HG03565 (cell line): Measurements from ENCODE around the gene CD79A.
"Not testable (repeated sequence)": the region's sequence is repeated elsewhere in the genome, so short reads cannot be mapped to it uniquely, and the experiment has no call there.

Experiments
- ATAC-seq: cut with Tn5 transposase; IDR thresholded peaks from one replicate; pipeline ENCODE4 v1.9.1; 2021; ENCODE audit warnings: mild to moderate bottlenecking, moderate library complexity; ENCODE audit not compliant: unreplicated experiment

CD79A gene

GRCh38 chr19:41862445-41862986 is 14.6 kb upstream of the CD79A start:
- ATAC-seq, result no peak

GRCh38 chr19:41863209-41863931 is 13.7 kb upstream of the CD79A start:
- no peak for ATAC-seq

GRCh38 chr19:41864374-41864773 is 12.7 kb upstream of the CD79A start:
- no peak for ATAC-seq

GRCh38 chr19:41866284-41866683 is 10.8 kb upstream of the CD79A start:
- no peak for ATAC-seq

DNA sequence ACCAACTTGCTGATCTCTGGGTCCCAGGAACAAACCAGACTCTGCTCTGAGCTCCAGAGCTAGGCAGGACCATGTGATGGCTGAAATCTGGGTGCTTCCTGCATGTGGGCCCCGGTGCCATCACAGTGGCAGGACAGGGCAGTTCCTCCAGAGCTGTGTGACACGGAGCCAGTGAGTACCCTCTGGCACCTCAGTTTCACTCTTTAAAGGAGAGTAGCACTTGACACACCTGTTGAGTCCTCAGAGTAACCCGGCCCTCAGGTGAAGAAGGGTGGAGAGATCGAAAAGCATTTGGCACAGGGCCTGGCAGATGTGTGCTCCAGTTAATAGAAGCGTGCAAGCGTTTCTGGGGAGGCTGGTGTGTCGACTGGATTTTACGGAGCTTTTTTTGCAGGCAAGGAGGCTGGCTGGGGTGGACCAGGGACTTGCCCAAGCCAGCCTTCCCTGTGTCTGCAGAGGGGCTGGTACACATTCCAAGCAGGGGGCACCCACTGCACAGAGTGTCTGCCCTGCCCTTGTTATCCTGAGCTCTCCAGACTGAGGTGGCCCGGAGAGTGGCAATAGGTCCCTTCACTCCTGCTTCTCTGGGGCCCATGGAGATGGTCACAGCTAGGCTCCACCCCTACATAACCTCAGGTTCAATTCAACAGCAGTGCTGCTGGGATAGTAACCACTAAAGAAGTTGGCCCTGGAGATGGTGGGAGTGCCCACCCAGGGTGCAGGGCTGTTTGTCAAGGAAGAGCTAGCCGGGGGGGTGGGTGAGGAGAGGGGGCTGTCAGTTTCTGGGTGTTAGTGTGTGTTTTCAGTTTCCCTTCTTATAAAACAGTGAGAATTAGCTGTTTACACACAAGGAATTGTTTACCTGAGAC is 8.7 kb upstream of the CD79A start:
- ATAC-seq, result no peak

DNA sequence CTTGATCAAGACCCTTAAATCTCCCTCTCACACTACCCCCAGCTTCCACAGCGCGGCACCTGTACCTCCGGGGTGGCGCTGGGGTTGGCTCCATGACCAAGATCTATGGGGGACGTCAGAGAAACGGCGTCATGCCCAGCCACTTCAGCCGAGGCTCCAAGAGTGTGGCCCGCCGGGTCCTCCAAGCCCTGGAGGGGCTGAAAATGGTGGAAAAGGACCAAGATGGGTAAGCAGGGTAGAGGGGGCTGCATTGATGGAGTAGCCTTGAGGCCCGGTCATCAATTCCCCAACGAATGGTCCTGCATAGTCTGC is 8.1 kb upstream of the CD79A start:
- no peak for ATAC-seq

GRCh38 chr19:41869374-41869955 is 7.6 kb upstream of the CD79A start:
- ATAC-seq, result no peak

GRCh38 chr19:41870401-41870873 is 6.6 kb upstream of the CD79A start:
- no peak for ATAC-seq

DNA sequence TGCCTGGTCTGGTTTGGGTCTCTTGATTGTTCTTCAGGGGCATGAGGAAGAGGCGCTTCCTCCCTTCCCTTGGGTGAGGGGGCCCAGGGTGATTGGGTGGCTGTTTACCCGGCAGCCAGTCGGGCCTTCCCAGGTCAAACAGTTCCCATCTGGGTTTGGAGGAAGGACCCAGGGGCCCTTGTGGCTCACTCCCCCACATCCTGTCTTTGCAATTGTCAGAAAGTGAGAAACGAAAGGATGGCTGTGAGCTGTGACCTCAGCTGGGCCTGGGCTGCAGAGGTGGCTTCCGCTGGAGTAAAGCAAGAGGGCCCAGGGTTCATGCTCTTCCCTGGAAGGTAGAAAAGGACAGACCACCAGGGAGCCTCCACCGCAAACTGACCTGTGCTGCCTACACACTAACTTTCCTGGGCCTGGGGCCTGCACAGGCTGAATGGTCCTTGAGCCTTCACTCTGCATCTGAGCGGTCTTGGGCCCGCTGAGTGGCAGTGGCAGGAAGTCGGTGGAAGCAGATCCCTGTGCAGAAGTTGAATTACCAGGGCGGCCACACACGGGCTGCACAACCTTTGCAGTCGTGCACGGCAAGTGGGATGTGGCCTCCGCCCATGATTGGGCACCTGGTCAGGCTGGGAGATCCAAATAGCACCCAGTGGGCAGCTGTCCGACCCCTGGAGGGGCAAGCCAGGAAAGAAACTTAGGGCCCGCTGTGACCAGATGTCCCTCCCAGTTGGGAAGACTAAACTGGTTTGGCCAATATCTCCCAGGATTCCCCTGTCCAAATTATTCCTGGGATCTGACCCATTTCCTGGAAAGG is 5.3 kb upstream of the CD79A start:
- ATAC-seq, result no peak

DNA sequence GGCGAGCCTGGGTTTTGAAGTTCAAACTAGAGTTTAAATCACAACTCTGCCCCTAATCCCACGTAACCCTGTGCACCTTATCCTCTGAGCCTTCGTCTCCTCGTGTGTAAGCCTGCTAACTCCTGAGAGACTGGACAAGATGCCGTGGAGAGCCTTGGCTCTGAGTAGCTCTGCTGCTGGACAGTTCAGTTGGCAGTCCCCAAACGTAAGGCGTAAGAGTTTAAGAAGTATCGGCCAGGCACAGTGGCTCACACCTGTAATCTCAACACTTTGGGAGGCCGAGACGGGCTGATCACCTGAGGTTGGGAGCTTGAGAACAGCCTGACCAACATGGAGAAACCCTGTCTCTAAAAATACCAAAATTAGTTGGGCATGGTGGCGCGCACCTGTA is 4.7 kb upstream of the CD79A start:
- ATAC-seq, result no peak

DNA sequence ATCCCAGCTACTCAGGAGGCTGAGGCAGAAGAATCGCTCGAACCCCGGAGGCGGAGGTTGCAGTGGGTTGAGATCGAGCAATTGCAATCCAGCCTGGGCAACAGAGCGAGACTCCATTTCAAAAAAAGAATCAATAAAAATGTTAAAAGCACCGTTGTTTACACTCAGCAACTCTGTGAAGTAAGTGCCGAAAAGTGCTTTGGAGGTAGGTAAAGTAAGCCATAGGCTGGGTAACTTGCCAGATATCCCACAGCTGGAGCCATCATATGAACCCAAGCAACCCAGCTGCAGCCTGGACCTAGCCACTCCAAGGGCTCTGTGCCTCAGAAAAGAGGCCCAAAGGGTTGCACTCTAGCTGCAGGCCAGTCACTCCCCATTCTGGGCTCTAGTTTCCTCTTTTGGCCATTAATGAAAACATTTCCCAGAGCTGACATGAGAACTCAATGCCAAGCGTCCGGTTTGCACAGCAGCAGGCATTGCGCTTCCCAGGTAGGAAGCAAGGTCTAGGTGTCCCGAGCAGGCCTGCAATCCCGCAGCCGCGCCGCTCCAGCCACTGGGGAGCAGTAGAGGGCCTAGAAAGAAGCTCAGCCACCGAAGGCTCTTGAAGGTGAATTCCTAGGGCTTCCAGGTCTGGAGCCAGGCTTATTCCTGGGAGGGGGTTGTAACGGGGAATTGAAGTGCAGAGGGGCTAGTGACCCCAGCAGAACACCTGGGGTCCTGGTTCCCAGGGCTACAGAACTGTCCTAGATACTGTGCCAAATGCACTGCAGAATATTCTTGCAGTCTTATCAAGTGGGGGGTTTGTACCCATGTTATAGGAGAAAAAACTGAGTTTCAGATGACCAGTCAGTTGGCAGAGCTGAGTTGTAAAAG is 4.1 kb upstream of the CD79A start:
- no peak for ATAC-seq

DNA sequence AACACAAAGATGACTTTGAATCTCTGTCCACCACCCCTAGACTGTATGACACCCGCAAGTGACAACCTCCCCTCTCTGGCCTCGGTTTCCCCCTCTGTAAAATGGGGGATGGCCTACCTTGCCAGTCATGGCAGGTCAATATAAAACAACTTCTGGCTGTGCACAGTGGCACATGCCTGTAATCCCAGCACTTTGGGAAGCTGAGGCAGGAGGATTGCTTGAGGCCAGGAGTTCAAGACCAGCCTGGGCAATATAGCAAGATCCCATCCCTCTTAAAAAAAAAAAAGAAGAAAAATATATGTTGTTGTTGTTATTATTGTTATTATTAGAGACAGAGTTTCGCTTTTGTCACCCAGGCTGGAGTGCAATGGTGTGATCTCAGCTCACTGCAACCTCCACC is 1.1 kb upstream of the CD79A start:
- ATAC-seq, result not testable (repeated sequence)

DNA sequence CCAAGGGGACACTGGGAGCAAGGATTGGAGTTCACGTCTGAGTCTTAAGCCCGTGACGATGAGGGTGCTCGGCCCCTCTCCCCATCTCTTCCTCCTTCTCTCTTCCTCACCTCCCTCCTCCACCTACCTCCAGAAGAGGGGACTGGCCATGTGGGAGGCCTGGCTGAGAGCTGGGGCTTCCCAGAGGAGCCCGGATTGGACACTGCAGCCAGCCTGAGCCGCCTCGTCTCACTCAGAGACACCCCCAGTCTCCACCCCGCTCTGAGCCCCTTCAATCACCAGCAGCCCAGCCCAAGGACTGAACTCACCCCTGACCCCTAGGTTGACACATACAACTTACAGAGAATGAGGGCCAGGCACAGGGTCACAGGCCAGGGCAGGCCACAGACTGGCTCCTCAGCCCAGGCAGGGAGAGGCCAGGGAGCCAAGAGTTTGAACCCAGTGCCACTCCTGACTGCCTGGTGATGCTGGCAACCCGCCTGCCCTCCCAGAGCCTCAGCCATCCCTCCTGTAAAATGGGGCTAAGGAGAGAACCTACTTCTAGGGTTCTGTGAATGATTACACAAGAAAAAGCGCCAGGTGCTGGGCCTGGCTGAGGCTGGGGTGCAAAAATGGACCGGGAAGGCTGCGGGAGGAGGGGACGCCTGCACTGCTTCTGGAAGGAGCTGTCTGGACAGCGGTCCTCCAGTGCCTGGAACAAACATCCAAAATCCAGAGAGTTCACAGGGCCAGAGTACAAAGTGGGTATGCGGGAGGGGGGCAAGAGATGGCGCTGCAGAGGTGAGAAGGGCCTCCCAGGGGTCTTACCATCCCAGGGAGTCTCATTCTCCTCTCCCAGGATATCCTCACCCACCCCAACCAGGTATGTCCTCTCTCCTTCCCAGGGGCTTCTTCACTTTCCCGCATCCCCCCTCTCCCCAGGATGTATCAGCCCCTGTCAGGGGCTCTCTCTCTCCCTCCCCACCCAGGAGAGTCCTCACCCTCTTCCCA is 1.1 kb downstream of the CD79A start:
- ATAC-seq, result no peak

DNA sequence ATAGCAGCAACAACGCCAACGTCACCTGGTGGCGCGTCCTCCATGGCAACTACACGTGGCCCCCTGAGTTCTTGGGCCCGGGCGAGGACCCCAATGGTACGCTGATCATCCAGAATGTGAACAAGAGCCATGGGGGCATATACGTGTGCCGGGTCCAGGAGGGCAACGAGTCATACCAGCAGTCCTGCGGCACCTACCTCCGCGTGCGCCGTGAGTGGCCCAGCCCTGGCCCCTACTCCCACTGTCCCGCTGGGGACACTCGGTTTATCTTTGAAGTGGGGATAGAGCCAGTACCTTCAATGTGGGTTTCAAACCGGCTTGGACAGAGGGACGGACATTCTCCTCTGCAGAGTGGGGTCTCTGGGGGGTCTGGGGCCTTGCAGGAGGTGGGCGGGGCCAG is 2.0 kb downstream of the CD79A start:
- no peak for ATAC-seq

- ATAC-seq, result no peak
Measured at GRCh38 chr19:41879670-41880328, 2.7 kb downstream of the CD79A start.

GRCh38 chr19:41880329-41880708 is 3.2 kb downstream of the CD79A start:
- no peak for ATAC-seq

DNA sequence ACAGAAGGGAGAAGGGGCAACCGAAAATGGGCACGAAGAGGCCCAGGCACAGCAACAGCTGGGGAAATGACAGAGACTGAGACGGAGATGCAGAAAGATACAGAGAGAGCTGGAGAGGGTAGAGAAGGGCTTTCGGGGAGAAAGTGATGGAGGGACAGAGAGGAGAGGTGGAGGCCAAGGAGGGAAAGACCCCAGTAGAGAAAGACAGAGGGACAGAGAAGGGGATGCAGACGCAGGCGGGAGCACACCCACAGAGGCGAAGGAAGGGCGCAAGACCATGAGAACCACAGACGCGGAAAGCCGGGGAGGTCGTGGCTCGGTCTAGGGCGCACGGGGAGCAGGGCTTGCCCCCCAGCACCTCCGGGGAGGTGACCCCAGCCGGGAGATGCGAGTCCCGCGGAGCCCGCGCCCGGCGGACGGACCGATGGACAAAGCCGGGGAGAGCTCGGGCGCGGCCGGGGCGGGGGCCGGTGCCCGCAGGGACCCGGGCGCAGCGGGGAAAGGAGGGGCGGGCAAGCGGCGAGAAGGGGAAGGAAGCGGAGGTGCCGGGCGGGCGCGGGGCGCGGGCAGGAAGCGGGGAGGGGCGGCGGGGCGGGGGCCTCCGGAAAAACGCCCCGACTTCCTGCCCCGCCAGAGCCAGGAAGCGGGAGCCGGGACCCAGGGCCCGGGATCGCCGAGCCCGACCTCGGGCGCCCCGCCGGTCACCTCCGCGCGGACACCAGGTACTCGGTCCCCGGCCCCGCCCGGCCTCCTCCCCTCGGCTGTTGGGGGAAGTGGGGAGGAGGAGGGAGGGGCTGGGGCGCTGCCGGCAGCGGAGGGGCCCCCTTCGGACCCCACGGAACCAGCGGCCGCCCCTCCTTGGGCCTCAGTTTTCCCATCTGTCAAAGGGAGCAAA is 5.7 kb downstream of the CD79A start, which contains the start of gene ARHGEF1:
TSS of gene ARHGEF1 (plus strand) at position 617 of the 895 bp plus-strand sequence. CDS start 4,899 bp downstream, outside the sequence.
- no peak for ATAC-seq
